ENCODE measurements around the gene FLT3.

- TF ChIP-seq CTCF (IDR thresholded peaks at IDR 0.05; ENCODE audit: insufficient read depth, low read length) = no peak
- no peak for TF ChIP-seq REST (IDR thresholded peaks at IDR 0.05; ENCODE audit: insufficient replicate concordance, low read depth)
- no peak for TF ChIP-seq SPI1 (IDR thresholded peaks at IDR 0.05; ENCODE audit: borderline replicate concordance, low read depth)
- no peak for TF ChIP-seq GABPA (IDR thresholded peaks at IDR 0.05; ENCODE audit: low read depth)
- no peak for TF ChIP-seq POLR2AphosphoS5 (IDR thresholded peaks at IDR 0.05; ENCODE audit: low read depth)
Measured at GRCh38 chr13:28027071-28027470, 73.3 kb downstream of the FLT3 start.

Data from HL-60 (cell line).